MG63 (cell line): Measurements from ENCODE around the gene ANKRD34A. TPM values are rescaled to one million over a fixed set of nuclear protein-coding genes. Genes with fewer than 3 reads are reported as not detected.

ENCODE experiments used
- total RNA-seq: library from RNA; depleted of rRNA; stranded (reverse); fragments of >200 nt; shearing (Covaris generic); gene quantifications from 2 replicates; pipeline ENCODE4 v1.2.3, GENCODE V29; 2014; ENCODE audit warnings: low replicate concordance; rRNA removed

The ANKRD34A gene
- total RNA-seq, 1 experiment from 2014 or later = 0.30 TPM

Other genes starting within 250 kb of the ANKRD34A start
- not detected in 2 replicates for gene CD160, start 245.1 kb downstream of the ANKRD34A start, total RNA-seq
- 8.4 and 11.3 TPM in 2 replicates for gene RNF115, start 140.5 kb downstream of the ANKRD34A start, total RNA-seq
- 30.9 and 34.8 TPM in 2 replicates for gene POLR3C, start 140.4 kb downstream of the ANKRD34A start, total RNA-seq
- gene NUDT17, start 118.9 kb downstream of the ANKRD34A start, total RNA-seq = 0.59 TPM in 2 replicates
- gene PIAS3, start 105.5 kb downstream of the ANKRD34A start, total RNA-seq = 5.6 and 11.0 TPM in 2 replicates
- gene ANKRD35, start 78.7 kb downstream of the ANKRD34A start, total RNA-seq = not detected in 2 replicates
- gene ITGA10, start 54.5 kb downstream of the ANKRD34A start, total RNA-seq = 0.10 and 0.20 TPM in 2 replicates
- 19.3 and 20.6 TPM in 2 replicates for gene PEX11B, start 45.9 kb downstream of the ANKRD34A start, total RNA-seq
- gene RBM8A, start 37.1 kb downstream of the ANKRD34A start, total RNA-seq = 52.3 and 69.3 TPM in 2 replicates
- gene LIX1L, start 6.6 kb downstream of the ANKRD34A start, total RNA-seq = 30.0 and 38.9 TPM in 2 replicates
- gene POLR3GL, start 115 bp upstream of the ANKRD34A start, total RNA-seq = 1.8 and 6.8 TPM in 2 replicates
- gene TXNIP, start 32.0 kb upstream of the ANKRD34A start, total RNA-seq = 20.4 and 20.6 TPM in 2 replicates
- gene HJV, start 57.2 kb upstream of the ANKRD34A start, total RNA-seq = not detected in 2 replicates
- gene NBPF10, start 180.2 kb upstream of the ANKRD34A start, total RNA-seq = 0.49 and 0.69 TPM in 2 replicates